ENCODE measurements around the gene AIFM1.

Gene AIFM1

DNA sequence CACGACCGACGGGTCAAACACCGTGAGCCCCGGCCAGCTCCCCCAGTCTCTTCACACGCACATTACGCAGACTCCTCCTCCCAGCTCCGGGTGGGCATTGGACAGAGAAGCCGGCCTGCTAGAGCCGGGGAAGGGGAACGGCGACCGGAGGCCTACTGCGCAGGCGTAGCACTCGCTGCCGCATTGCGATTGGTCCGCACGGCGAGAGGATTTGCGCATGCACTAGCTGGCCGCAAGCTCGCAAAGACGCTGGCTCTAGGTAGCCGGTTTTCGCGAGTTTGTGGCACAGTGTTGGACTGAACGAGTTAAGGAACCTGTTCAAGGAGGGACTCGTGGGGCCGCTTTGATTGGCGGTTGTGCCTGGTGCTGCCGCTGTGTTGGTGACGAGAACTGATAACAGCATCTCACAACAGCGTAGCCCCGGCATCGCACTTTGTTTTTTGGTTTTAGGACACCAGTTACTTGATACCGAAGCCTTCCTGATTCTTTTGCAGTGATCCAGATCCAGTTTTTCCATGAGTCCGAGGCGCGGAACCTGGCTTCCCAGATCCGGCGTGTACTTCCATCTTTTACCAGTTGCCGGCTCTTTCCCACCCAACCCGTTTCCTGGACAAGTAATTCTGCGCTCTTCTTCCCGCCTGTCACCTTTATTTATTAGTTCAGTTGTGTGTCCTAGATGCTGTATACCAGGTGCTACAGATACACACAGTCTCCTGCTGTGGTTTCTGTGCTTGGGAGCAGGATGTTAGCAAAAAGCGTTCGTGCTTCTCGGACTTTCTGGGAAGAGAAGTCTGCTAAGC lies at the start of gene AIFM1:
Gene AIFM1 (minus strand): TSS at position 139 of the 800 bp plus-strand sequence. CDS start 185 bp downstream, outside the sequence.
- peak; percentile 75 to 79 for DNase-seq

DNA sequence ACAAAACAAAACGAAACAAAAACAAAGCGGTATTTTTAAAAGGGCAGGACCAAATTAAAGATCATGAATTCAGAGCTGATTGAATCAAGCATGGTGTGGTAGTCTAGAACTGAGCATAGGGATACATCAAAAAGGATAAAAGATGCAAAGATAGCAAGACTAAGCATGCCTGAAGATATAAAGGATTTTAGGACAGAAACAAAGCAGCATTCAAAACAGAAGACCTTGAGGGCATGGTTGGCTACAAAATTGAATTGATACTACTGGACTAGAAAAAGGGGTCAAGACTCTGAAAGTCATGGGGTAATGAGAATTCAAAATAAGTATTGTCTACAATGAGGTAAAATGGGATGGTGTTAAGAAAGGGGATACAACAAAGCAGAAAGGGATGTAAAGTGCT lies 47.7 kb upstream of the AIFM1 start:
- DNase-seq = no peak

DNA sequence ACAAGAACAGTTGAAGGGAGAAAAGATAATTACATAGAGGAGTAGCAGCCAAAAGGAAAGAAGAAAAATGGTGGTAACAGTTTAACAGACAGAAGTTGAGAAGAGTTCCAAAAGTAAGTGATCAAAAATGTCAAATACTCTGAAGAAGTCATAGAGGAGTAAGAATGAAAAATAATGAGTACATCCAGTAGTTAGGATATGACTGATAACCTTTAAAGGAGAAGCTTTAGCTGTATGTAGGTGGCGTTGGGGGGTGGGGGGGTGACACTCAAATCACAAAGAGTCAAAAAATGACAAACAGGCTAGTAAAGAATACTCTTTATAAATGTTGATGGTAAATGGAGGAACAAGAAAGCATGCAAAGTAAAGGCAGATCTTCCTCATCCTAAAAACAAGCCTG lies 46.7 kb upstream of the AIFM1 start:
- no peak for DNase-seq

DNA sequence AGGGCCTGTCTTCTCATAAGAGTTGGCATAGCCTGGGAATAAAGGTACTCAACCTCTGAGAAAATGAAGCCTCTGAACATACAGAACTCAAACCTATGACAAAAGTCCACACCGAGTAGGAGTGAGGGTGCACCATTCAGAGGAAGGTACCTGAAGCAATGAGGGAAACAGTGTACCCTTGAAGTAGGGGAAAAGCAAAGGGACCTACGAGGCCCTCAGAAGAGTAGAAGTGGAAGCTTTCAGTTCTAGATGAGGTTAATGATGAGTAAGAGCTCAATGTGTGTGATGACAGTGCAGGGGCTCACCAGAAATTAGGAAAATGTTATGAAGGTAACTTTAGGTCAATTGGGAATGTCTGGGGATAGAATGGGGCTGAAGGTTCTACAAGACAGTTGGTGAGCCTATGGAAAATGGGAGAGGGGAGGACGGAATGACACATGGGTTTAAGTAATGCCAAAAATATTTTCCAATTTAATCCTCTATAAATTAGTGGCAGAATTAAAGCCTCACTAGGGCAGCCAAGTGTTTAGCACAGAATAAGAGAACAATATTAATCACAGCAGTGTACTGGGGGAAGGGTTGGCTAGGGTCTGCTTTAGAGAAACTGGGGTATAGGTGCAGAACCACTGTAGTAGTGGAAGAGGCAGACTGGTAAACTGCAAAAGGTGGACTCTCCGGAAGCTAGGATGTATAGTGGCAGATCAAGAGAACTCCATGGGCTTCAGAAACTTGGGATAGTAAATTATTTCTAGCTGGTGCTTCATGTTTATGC lies 46.0 kb upstream of the AIFM1 start:
- no peak for DNase-seq

DNA sequence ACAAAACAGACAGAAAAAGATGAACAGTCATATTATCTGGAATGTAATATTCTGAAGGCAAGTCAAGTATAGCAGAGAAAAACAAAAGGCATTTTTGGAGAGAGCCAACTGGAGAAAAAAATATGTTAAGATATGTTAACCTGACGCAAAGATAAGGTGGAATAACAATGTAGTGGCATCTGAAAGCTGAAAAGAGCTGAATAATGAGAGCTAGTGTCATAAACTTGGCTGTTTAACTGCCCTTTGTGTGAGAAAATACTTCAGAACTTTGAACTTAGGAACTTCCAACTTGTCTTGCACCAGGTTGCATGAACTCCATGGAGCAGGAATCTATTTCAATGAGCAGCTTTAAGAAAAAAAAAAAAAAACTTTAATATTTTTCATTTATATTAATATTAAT lies 39.0 kb upstream of the AIFM1 start:
- DNase-seq = no peak

DNA sequence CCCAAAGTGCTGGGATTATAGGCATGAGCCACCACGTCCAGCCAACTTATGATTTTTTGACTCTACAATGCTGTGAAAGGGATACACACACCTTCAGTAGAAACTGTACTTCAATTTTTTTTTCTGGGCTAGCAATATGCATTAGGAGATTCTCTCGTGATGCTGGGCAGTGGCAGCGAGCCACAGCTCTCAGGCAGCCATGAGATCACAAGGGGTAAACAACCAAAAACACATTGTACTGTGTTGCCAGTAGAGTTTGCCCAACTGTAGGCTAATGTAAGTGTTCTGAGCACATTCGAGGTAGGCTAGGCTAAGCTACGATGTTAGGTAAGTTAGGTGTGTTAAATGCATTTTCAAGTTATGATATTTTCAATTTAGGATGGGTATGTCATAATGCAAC lies 31.8 kb upstream of the AIFM1 start:
- DNase-seq = no peak

DNA sequence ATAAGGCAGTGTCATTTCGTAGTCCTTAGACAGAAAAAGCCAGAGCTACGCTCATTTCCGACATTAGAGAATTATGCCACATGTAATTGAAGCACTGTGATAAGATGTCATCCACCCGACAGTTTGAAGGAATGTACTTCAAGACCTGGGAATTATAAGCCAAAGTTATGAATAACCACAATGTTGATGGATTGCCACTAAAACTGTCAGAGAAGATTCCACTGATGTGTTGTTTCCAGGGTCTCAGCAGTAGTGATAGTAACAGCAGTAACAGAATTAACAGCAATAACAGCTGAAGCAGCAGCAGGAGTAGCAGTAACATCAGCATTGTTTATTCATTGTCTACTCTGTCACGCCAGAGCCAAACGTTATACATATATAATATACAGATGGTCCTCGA lies 30.8 kb upstream of the AIFM1 start:
- no peak for DNase-seq

DNA sequence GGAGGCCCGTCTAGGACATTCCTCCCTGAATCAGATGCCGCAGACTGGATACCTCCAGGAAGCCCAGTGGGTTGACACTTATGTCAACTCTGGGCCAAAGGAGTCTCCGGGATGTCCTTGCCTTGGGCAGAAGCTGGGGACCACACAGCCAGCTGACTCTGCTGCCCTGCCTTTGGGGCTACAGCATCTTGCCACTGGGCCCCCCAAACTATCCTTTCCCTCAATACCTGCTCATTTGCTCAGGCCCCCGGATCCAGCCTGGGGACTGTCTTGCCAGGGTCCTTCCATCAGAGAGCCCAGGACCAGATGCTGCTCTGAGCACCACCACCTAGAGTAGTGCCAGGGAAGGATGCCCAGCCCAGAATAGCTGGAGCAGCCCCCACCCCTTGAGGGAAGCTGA lies 25.2 kb upstream of the AIFM1 start:
- no peak for DNase-seq

DNA sequence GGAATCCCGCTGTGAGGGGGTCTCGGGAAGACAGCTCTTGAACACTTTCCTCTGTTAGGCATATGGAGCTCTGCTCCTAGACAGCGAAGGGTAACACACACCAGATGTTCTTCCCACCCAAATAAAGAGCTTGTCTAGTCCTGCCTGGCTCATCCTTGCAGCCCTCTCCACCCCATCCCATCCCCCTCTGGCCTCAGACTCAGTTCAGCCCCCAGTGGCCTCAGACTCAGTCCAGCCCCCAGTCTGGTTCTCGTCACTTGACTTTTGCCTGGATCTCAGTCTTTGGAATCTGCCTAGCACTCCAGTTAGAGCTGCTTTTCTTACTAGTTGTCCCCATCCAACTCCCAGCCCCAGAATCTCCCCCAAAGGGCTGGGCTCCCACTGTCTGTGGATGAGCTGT lies 21.0 kb upstream of the AIFM1 start:
- no peak for DNase-seq

DNA sequence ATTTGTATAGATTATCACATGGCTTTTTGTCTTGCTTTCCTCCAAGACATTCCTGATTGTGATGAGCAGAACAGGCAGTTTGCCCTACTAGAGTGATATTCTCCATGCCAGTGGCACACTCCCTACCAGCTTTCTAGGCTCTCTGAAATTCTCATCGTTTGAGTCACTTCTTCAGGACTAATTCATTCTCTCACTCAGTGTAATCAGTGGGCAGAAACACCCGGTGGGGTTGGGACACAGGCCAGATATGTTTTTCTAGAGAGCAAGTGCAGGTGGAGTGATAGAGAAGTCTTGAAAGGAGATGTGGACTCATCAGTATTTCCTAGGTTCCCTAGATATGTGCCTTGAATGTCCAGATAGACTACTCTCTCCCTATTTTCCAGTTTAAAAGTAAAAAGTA lies 19.2 kb upstream of the AIFM1 start:
- no peak for DNase-seq

DNA sequence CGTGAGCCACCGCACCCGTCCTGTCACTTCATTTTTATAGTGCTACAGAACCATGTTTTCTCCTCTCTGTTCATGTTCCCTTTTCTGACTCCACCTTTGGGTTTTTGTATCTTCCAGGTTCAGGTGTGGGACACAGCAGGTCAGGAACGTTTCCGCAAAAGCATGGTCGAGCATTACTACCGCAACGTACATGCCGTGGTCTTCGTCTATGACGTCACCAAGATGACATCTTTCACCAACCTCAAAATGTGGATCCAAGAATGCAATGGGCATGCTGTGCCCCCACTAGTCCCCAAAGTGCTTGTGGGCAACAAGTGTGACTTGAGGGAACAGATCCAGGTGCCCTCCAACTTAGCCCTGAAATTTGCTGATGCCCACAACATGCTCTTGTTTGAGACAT lies 18.5 kb upstream of the AIFM1 start:
- no peak for DNase-seq

DNA sequence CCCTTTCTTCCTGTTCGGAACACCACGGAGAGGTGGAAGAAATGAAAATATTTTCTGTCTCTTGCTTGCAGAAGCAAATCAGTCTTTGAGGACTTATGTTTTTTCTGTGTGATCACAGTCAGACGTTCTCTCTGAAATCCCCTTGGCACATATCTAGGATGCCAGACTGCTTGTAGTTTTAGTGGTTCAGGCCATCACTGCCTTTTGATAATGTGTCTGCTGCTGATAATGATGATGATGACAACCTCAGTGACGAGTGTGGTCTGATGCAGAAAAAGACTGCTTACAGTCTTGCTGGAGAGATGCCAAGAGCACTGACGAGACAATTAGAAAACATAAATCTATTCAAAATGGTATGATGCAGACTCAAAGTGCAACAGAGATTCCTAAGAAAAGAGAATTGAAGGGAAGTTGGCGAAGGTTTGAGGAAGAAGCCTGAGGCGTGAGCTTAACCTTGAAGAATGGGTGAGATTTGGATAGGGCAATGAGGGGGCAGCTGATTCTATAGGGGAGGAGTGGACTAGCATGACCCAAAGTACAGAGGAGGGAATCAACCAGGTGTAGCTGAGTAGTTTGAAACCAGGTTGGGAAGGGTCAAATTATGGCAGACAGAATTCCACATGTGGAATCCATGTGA lies 14.1 kb upstream of the AIFM1 start:
- no peak for DNase-seq

DNA sequence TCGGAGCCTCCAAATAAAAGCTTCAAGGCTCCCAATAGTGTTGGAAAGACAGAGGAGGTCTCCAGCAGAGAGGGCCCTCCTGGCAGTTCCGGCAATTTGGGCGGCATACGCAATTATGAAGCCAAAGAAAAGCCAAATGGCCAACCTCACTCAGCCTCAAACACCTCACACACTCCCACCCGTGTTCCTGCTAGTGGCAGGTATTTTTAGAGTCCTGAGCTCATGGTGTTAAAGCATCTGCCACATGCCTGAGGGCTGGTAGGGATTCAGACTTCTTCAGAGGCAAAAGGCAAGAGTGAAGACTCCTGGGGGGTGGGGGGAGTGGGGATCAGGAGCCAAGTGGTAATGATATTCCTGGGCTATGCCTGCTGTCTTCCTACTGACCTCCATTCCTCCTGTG lies 13.5 kb upstream of the AIFM1 start:
- no peak for DNase-seq

DNA sequence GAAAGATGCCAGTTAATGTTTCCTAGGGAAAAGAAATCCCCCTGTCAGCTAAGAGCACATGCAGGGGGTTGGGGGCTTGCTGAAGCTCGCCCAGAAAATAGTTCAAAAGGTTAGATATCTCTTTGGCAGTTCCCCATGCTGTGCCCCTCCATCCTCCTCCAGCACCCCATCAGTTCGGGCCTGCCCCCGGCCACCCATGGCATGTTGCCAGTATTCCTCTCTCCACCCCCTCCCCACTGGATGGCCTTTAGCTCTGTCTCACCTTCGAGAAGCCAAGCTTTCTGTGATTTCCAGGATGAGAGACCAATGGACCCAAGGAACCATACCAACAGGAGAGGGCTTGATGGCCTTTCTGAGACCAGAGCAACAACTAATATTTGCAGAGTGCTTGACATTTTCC lies 11.3 kb upstream of the AIFM1 start:
- DNase-seq = no peak

DNA sequence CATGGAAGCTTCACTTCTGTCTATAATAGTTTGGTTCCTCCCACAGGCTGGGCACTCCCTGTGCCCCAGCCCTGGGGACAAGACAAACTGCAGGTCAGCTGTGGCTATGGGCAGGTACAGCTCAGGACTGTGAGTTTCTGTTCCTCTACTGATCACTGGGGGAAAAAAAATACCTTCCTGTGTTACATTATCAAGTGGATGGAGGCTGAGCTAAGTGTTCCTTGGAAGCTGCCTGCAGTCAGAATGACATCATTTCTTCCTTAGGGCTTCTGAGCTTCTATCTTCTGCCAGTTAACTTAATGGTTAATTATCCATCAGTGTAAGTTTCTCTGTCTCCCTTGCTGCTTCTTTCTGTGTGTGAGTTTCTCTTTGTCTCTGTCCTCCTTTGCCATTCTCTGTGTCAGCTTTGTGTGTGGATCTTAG lies 10.7 kb upstream of the AIFM1 start:
- no peak for DNase-seq

DNA sequence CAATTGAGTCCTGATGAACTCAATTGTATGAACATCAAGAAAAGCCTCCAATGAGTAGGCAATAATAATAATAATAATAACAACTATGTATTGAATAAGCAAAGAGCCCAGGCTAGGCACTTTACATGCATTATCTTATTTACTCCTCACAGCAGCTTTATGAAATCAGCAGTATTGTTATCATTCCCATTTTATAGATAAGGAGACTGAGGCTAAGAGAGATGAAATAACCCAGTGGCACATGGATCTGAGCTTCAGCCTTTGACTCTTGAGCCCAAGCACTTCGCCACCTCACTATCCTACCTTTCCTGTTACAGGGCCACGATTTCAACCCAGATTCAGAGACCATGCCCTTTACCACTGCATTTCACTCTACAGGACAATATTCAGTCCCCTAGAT lies 9.3 kb upstream of the AIFM1 start:
- DNase-seq = no peak

DNA sequence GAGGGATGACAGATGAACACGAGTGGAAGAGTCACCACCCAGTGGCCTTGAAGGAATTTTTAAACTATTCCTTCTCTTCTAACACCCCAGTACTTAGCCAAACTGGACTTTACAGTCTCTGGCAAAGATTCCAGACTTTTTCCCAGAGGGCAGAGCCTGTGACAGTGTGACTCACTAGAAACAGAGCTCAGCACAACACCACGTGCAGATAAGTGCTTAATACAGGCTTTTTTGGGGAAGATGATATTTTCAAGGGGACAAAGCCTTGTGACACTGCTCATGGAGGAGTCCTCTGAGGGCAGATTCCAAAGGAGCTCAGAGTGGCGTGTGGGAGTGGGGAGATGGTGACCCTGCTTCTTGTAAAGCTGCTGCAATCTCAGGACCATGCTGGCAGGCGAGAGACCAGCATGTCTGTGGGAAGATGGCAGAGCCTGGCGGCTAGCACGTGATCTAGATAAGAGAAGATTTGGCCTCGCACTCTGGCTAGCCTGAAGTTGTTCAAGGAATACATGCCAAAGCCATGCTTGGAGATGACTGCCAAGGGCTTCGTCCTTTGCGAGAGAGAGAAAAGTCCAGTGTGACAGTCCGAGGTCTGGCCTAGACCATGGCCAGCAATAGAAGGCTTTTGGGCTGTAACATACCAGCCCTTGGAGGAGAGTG lies 8.5 kb upstream of the AIFM1 start:
- DNase-seq = no peak

DNA sequence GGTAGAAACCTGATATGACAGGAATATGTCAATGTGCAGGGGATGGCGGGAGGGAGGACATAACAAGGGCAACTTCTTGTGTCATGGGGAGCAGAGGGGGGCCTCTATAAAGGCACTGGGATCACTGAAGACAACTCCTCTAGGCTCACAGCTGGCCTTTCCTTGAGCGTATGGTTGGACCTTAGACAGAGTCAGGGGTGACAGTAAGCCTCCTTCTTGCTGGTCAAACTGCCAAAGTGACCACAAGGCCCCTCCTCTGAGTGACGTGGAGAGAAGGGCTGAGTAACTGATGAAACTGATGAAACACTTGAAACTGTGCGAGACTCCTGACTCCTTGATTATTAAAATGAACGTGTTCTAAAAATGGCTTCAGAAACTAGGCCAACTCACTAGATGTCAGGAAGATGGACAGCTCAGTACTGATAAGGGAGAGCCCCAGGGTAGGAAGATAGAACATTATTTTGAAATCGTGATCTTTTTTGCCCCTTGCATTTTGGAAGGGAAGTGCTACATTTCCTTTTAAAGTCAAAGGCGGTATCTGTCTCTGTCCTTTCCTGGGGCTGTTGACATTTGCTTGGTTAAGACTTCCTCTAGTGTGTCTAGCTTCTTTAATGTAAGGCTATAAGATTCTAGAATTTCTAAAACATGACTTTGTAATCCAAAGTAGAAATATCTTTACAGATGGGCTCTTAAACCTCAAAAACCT lies 7.7 kb upstream of the AIFM1 start:
- DNase-seq = no peak

DNA sequence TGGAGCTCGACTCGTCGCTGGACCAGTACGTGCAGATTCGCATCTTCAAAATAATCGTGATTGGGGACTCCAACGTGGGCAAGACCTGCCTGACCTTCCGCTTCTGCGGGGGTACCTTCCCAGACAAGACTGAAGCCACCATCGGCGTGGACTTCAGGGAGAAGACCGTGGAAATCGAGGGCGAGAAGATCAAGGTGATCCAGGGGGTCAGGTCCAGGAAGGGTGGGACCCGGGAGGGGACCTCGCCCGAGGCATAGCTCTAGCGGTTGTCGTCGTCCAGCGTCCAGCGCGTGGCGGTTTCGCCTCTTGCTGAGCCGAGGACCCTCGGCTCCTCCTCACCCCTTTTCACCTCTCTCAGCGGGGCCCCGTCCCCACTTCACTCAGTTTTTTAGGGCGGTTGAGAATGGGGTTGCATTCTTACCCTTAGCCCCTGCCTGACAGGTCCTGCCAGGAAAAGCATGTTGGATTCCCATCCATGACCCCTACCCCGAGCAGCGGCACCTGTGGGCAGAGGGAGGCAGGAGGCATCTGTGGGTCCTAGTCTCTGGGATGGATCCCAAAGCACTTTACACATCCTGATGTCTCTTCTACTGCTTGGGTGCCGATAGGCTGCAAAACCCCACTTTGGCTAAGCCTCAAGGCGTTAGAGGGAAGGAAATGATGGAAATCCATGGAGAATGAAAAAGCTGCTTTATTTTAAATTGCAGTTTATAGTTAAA lies 6.6 kb upstream of the AIFM1 start:
- DNase-seq = no peak

DNA sequence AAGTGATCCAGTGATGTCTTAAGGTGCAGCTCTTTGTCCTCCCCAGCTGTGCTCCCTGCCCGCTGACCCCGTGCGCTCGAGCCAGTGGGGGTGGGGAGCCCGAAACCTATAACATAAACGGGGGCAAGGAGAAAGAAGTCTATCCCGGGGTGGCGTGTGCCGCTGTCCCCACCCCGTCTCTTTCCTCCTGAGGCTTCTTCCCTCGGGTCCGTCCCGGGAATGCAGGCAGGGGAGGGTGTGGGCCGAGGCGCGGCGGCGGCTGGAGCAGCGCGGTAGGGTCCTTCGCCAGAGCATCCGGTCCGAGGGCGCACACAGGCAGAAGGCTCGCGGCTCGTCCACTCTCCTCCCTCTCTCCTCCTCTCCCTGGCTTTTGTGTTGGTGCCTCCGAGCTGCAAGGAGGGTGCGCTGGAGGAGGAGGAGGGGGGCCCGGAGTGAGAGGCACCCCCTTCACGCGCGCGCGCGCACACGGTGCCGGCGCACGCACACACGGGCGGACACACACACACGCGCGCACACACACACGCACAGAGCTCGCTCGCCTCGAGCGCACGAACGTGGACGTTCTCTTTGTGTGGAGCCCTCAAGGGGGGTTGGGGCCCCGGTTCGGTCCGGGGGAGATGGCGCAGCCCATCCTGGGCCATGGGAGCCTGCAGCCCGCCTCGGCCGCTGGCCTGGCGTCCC lies 5.9 kb upstream of the AIFM1 start, which contains the start of gene RAB33A:
Gene RAB33A (plus strand): TSS at position 517 of the 681 bp plus-strand sequence. CDS start 101 bp downstream, at position 618.
- DNase-seq = peak; percentile 24 to 27

DNA sequence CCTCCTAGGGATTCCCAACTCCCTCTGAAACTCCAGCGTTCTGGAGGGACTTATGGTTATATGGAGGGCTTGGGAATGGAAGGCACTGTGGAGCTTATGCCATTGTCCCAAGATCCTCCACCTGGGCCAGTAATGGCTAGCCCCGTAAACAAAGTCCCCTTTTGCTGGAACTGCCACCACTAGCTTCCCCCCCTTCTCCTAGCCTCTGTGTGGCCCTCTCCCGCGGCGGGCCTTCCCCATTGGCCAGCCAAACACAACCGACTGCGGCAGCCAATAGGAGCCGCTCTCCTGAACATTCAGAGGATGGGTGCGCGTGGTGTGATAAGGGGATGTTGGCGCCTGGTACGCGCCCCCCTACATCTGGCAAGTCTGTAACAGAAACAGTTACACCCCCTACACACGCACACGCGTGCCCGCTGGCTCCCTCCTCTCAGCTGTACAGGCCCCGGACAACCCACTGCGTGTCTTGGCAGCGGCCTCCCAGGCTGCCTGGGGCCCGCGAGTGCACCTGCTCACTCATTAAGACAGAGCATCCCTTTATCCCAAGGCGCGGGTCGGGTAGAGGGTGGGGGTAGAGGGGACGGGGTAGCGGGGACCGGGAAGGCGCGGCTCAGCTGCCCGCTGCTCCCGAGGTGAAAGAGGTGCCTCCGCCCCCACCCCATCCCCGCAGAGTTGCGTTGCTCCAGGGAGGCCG lies 5.3 kb upstream of the AIFM1 start:
- peak; percentile 44 to 45 for DNase-seq
